OCI-M2 (cell line): ENCODE results near the gene RAET1E.

Experiments used
- DNase-seq: peaks from one replicate; lab custom pipeline; 2025; ENCODE audit not compliant: unreplicated experiment; lab: John Stamatoyannopoulos, UW

RAET1E gene

DNA sequence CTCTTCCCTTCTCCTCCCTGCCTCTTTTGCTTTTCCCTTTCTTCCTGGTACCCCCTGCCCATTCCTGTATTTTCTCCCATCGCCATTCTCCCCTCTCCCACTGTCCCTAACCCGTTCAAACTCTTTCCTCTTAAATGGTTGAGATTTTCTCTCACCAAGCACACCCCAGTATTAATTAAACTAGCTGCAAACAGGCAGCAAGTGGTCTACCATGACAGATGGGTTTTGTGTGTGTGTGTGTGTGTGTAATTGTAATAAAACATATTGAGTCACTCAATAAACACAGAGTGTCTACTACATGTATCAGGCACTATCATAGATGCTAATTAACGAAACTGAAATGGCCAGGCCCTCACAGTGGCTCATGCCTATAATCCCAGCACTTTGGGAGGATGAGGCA lies 6.7 kb downstream of the RAET1E start:
- DNase-seq, result no peak

DNA sequence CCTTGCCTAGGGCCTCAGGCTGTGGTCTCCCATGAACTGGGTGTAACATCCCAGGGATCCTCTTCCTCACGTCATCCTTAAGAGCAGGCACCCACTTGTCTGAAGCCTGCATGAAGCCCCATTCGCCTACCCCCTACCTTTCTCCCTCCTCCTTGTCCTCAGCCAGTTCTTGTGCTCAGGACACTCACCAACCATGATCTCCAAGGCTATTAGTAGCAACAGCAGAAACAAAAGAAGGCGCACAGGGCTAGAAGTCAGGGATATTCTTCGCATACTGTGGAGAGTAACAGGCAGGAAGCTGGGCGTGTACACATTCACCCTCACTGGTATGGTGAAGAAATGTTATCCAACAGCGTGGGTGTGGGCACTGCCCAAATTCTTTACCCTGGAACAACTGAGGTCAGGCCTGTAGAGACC lies 7.3 kb downstream of the RAET1E start:
- no peak for DNase-seq

GRCh38 chr6:149889326-149889725 lies 8.6 kb downstream of the RAET1E start:
- DNase-seq, result no peak

GRCh38 chr6:149888659-149889058 lies 9.3 kb downstream of the RAET1E start:
- DNase-seq, result no peak

- DNase-seq, result no peak
Observed at GRCh38 chr6:149888093-149888492, 9.8 kb downstream of the RAET1E start.

DNA sequence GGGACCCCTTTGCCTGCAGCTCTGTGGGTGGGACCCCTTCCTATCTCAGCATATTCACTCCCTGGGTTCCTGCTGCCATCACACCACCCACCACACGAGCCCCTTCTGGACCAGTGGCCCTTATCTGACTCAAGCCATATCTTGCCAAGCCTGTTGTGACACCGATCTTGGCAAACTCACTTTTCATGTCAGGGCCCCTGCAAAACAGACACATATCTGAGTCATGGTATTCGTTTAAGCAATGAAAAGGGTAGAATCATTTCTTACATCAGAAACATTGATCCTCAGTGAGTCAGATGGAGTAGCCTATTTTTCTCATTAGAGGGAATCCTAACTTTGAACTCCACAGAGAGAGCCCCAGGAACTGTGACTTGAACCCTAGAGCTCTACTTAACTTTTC lies 10.6 kb downstream of the RAET1E start:
- DNase-seq, result no peak

DNA sequence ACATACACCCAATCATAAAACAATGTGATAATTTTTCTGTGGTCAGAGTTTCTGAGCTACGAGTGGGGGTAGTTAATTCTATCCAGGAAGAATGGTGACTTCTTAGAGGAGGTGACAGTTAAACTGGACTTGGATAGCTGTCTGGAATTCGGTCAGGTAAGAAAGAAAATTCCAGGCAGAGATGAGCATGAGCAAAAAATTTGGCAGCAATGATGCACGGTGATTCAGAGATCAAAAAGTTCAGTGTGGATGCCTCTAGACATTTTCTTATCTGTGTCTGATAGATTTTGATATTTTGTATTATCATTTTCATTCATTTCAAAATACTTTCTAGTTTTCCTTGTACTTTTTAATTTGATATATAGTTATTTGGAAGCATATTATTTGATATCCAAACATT lies 12.0 kb downstream of the RAET1E start:
- no peak for DNase-seq

DNA sequence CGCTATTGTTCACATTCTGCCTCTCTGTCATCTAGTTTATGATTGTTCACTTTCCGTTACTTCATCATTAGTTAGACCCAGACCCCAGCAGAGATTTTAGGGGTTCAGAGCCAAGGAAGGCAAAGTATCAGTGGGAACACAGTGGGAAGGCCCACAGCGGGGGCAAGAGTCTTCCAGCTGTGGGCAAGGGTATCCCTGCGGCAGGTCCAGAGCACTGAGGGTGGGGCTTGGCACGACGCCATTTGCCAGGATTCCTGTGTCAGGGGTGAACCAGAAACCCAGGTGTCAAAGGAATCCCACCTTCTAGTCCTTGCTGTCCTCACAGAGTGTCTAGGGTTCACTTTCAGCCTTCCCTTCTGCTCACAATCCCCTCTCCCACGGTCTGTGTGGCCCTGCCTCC lies 13.3 kb downstream of the RAET1E start:
- DNase-seq, result no peak

GRCh38 chr6:149884215-149884614 lies 13.7 kb downstream of the RAET1E start:
- no peak for DNase-seq

DNA sequence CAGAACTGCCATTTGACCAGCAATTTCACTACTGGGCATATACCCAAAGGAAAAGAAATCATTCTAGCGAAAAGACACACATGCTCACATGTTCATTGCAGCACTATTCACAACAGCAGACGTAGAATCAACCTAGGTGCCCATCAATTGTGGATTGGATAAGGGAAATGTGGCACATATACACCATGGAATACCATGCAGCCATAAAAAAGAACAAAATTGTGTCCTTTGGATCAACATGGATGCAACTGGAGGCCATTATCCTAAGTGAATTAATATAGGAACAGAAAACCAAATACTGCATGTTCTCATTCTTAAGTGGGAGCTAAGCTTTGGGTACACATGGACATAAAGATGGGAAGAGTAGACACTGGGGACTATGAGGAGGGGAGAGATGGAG lies 16.1 kb downstream of the RAET1E start:
- DNase-seq, result no peak

DNA sequence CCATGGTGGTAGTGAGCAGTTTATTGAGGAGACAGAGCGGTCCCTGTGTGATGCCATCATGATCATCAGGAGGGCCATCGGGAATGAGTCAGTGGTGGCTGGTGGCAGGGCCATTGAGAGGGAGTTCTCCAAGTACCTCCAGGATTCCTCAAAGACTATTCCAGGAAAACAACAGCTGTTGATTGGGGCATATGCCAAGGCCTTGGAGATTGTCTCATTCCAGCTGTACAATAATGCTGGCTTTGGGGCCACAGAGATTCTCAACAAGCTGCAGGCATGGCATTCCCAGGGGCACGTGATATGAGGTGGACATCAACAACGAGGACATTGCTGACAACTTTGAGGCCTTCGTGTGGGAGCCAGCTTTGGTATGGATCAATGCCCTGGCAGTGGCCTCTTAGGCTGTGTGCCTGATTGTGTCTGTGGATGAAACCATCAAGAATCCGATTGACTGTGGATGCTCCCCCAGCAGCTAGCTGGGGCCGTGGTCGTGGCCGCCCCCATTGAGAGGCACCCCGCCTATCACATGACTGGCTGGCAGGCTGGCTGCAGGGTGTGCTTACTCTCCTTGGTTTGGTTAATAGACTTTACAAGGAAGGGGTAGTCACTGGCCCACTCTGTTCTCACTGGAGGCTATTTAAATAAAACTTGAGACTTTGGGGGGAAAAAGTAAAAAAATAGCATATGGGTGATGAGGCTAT lies 16.7 kb downstream of the RAET1E start:
- no peak for DNase-seq

DNA sequence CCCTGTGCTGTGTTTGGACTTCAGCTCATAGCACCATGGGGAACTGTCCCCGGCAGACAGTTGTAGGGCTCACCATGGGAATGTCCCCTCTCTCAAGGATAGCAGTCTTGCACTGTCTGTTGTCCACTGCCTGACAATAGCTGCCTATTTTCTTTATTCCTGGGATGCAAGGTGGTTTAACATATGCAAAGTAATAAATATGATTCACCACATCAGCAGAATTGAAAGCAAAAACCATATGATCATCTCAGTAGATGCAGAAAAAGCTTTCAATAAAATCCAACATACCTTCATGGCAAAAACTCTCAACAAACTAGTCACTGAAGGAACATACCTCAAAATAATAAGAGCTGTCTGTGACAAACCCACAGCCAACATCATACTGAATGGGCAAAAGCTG lies 20.3 kb downstream of the RAET1E start:
- DNase-seq, result no peak

- DNase-seq, result no peak
Observed at GRCh38 chr6:149876241-149876933, 21.5 kb downstream of the RAET1E start.

- DNase-seq, result no peak
Observed at GRCh38 chr6:149872233-149872632, 25.7 kb downstream of the RAET1E start.

DNA sequence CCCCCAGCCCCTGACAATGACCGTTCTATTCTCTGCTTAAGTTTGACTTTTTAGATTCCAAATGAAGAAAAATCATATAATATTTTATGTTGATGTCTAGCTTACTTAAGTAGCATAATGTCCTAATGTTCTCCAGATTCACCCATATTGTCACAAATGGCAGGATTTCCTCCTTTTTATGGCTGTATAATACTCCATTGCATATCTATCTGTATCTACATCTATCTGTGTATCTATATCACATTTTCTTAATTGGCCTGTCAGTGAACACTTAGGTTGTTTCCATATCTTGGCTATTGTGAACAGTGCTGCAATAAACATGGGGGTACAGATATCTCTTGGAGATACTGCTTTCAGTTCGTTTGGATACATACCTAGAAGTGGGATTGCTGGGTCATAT lies 26.7 kb downstream of the RAET1E start:
- no peak for DNase-seq

DNA sequence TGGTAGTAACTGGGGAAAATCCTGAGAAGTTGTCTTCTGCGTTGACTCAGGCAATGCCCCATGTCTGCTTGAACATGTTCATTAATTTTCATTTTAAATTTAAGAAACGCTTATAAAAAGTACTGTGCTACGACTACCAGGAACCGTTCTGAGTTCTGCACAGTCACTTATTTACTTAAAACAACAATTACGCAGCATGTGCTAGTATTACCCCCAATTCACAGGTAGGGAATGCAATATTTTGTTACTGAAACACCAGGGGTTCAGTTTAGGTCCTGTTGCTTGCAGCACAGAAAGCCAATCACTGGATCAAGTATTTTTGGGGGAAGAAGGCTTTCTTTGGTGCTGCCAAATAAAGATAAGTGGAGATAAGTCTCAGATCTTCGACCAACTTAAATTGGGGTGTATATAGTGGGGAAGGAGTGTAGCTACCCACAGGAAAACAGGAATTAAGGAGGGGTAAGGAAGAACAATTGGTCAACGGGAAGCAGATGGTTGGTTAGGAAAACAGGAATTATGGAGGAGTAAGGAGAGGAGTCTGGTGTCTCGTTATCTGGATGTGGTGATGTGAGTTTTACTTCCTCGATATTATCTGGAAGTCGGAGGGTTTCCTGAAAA lies 28.5 kb downstream of the RAET1E start:
- no peak for DNase-seq

GRCh38 chr6:149867876-149868640 lies 29.9 kb downstream of the RAET1E start:
- DNase-seq, result no peak

GRCh38 chr6:149864578-149865535 lies 33.1 kb downstream of the RAET1E start:
- no peak for DNase-seq

- no peak for DNase-seq
Observed at GRCh38 chr6:149863698-149864577, 34.0 kb downstream of the RAET1E start, which contains the start of gene LRP11. Gene LRP11, minus strand, starts transcription at chr6:149864359. Its CDS starts 339 bp downstream, at chr6:149864020.
